Measurements from ENCODE around the gene CNTN1.

- TF ChIP-seq CTCF (IDR thresholded peaks at IDR 0.05) (no peak), POLR2A (IDR thresholded peaks at IDR 0.05) (no peak)
These were observed 383.9 kb downstream of the CNTN1 start for GRCh38 chr12:41076114-41076513.

Measured in Peyer's patch (tissue), 4 donors.